Measurements from ENCODE around the gene DDX25. TPM values are rescaled to one million over a fixed set of nuclear protein-coding genes. Genes with fewer than 3 reads are reported as not detected.

DDX25 gene
- total RNA-seq, 1 experiment from 2014 or later: 0.26 TPM

DNA sequence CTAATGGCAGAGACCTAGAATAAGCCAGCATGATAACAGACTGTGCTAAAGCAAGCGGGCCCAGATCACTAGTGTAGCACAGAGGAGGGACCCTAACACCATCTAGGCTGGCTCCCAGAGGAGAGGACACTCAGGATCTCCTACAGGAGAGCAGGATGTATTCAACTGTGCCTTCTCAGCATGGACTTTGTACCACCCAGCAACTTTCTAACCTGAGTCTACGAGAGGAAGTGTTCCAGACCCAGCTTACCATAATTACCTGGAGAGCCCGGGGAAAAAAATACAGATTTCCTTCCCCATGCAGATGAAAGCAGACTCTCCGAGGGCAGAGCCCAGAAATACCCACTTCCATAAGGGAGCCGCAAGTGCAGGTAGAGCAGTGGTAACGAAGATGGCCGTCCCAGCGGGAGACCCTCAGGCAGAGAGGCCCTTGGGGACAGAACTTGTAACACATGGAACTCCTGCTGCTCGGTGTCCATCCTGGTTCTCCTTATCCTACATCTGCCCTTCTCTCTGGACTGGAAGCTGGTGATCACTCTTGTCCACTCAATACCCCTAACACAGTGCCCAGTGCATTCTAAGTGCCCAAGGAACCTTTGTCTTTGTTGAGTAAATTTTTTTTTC, 20.2 kb downstream of the DDX25 start:
- intact Hi-C loops (cut with micrococcal nuclease; ENCODE audit: unreplicated experiment): loop anchor here (10.0 kb wide), 2 partner anchors 340 to 380 kb away; partner anchors contain the start of genes DCPS, FOXRED1 and SRPRA
- CTCF ChIA-PET: interaction anchor here (0.5 kb wide), 1 partner anchor 138 kb away, joined by 4 read pairs; the partner anchor contains the start of gene CDON
- H3K36me3 ChIP-seq (ENCODE audit: low read depth): no peaks in the 10 kb centered on the region
- H3K79me2 ChIP-seq (ENCODE audit: low read depth): no peaks in the 10 kb centered on the region
- no peaks in the 10 kb centered on the region for H3F3A ChIP-seq (ENCODE audit: insufficient read depth, low read depth)
- DNase-seq: no peak
- no peaks in the 10 kb centered on the region for H4K20me1 ChIP-seq (ENCODE audit: insufficient read depth)
- no peaks in the 10 kb centered on the region for H3K9me2 ChIP-seq (ENCODE audit: insufficient read depth)
- H3K9me3 ChIP-seq (ENCODE audit: insufficient read depth, low read depth): no peaks in the 10 kb centered on the region
- no peak overlapping the region for H3K27ac ChIP-seq
- TF ChIP-seq, protein P1, sequence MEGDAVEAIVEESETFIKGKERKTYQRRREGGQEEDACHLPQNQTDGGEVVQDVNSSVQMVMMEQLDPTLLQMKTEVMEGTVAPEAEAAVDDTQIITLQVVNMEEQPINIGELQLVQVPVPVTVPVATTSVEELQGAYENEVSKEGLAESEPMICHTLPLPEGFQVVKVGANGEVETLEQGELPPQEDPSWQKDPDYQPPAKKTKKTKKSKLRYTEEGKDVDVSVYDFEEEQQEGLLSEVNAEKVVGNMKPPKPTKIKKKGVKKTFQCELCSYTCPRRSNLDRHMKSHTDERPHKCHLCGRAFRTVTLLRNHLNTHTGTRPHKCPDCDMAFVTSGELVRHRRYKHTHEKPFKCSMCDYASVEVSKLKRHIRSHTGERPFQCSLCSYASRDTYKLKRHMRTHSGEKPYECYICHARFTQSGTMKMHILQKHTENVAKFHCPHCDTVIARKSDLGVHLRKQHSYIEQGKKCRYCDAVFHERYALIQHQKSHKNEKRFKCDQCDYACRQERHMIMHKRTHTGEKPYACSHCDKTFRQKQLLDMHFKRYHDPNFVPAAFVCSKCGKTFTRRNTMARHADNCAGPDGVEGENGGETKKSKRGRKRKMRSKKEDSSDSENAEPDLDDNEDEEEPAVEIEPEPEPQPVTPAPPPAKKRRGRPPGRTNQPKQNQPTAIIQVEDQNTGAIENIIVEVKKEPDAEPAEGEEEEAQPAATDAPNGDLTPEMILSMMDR (conservative IDR thresholded peaks at IDR 0.05): no peak
- TF ChIP-seq EZH2 (IDR thresholded peaks at IDR 0.05; ENCODE audit: low read depth): no peak
- H3K4me2 ChIP-seq: no peak overlapping the region
- no peaks in the 10 kb centered on the region for H3K4me1 ChIP-seq (replicated peaks; ENCODE audit: insufficient read depth)
- no peak overlapping the region for H3K4me3 ChIP-seq
- no peak overlapping the region for H2AFZ ChIP-seq
- no TSS peak for BruUV-seq (replicated peaks)
- POLR2A ChIA-PET (ENCODE audit: unreplicated experiment): no interaction called here
- H3K27me3 ChIP-seq (ENCODE audit: insufficient read depth, low read depth): peaks cover 9% of the 10 kb centered on the region

DNA sequence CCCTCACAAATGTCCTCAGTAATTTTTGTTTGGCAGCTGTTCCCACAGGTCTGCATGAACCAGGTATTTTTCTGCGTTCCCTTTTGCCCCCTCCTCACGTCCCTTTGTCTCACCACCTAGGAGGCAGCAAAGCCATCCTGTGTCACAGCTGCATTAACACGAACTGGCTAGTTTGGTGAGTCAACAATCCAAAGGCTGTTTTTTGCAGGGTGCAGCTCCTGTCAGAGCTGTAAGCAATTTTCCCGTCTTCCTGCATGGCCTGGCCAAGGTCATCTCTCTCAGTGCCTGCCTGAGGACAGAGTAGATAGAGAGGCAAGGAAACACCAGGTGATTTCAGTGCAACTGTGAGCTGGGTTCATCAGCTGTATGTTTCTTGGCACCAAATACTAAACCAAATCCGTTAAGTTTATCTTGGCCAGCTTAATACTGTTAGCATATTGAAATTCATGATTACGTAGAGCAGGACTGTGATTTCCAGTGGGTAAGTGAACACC, 21.0 kb downstream of the DDX25 start:
- no peak for DNase-seq

DNA sequence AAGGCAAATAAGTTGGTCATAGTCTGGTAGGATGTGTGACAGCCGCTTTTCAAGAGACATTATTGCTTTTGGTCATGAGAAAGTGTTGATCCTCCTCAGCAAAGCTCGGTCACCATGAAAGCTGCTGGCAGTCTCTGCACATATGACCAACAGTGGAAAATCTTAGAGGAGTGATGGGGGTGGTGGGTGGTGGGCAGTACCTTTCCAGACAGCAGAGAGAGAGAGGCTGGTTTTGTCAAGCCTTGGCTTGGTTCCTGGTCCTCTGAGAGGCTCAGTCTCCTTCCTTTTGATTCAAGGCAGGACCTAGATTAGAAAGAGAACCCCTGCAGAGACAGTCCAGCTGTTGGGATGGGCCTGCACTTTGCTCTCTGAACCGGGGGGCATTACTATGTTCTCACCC, 21.5 kb downstream of the DDX25 start:
- H4K20me1 ChIP-seq (ENCODE audit: insufficient read depth): no peaks in the 10 kb centered on the region
- H3K4me2 ChIP-seq: no peak overlapping the region
- CTCF ChIA-PET: no interaction called here
- no peaks in the 10 kb centered on the region for H3K9me3 ChIP-seq (ENCODE audit: insufficient read depth, low read depth)
- BruUV-seq (replicated peaks): no TSS peak
- peaks cover 8% of the 10 kb centered on the region; the same call in 1 of the 2 replicates for H3K27me3 ChIP-seq (ENCODE audit: insufficient read depth, low read depth)
- intact Hi-C loops (cut with micrococcal nuclease; ENCODE audit: unreplicated experiment): loop anchor here (10.0 kb wide), 2 partner anchors 339 to 379 kb away; partner anchors contain the start of genes DCPS, FOXRED1 and SRPRA
- no peak overlapping the region for H3K27ac ChIP-seq
- no peaks in the 10 kb centered on the region for H3K79me2 ChIP-seq (ENCODE audit: low read depth)
- H3K36me3 ChIP-seq (ENCODE audit: low read depth): no peaks in the 10 kb centered on the region
- no peaks in the 10 kb centered on the region for H3F3A ChIP-seq (ENCODE audit: insufficient read depth, low read depth)
- H3K9me2 ChIP-seq (ENCODE audit: insufficient read depth): no peaks in the 10 kb centered on the region
- no peak for TF ChIP-seq EZH2 (IDR thresholded peaks at IDR 0.05; ENCODE audit: low read depth)
- TF ChIP-seq, protein P1 (conservative IDR thresholded peaks at IDR 0.05): no peak
- H3K4me3 ChIP-seq: no peak overlapping the region
- no peak overlapping the region for H2AFZ ChIP-seq
- H3K4me1 ChIP-seq (replicated peaks; ENCODE audit: insufficient read depth): no peaks in the 10 kb centered on the region
- no peak for DNase-seq
- POLR2A ChIA-PET (ENCODE audit: unreplicated experiment): no interaction called here

More for the DNA sequence above, 21.0 kb downstream of the DDX25 start:
- TF ChIP-seq, protein P1 (conservative IDR thresholded peaks at IDR 0.05): no peak
- no peak for TF ChIP-seq EZH2 (IDR thresholded peaks at IDR 0.05; ENCODE audit: low read depth)
- Histone ChIP-seq H3K27me3 (ENCODE audit: insufficient read depth, low read depth) (peaks cover 8% of the 10 kb centered on the region; the same call in 1 of the 2 replicates), H3F3A (ENCODE audit: insufficient read depth, low read depth) (no peaks in the 10 kb centered on the region), H3K9me3 (ENCODE audit: insufficient read depth, low read depth) (no peaks in the 10 kb centered on the region), H3K4me1 (replicated peaks; ENCODE audit: insufficient read depth) (no peaks in the 10 kb centered on the region), H3K27ac (no peak overlapping the region), H3K9me2 (ENCODE audit: insufficient read depth) (no peaks in the 10 kb centered on the region), H3K36me3 (ENCODE audit: low read depth) (no peaks in the 10 kb centered on the region), H3K4me2 (no peak overlapping the region), H3K79me2 (ENCODE audit: low read depth) (no peaks in the 10 kb centered on the region), H2AFZ (no peak overlapping the region), H4K20me1 (ENCODE audit: insufficient read depth) (no peaks in the 10 kb centered on the region), H3K4me3 (no peak overlapping the region)
- CTCF ChIA-PET: no interaction called here
- intact Hi-C loops (cut with micrococcal nuclease; ENCODE audit: unreplicated experiment): loop anchor here (10.0 kb wide), 2 partner anchors 340 to 380 kb away; partner anchors contain the start of genes DCPS, FOXRED1 and SRPRA
- no TSS peak for BruUV-seq (replicated peaks)
- POLR2A ChIA-PET (ENCODE audit: unreplicated experiment): no interaction called here

Measured in PC-9 (cell line).